WTC11 (cell line): ENCODE measurements around the gene SP2. TPM values are rescaled to one million over a fixed set of nuclear protein-coding genes. Genes with fewer than 3 reads are reported as not detected.

Source experiments
- ATAC-seq: fragments of 200-7000 bp; cut with Tn5 transposase; 2 replicates; pipeline ENCODE4 v1.10.0; 2021; ENCODE audit warnings: mild to moderate bottlenecking, moderate library complexity
- CTCF ChIA-PET: fragments of 300-600 bp; sonication (Branson Sonifier 250); formaldehyde crosslinking; loops from one replicate; lab custom pipeline; 2021; ENCODE audit warnings: antibody characterized with exemption; lab: Charles Lee
- POLR2A ChIA-PET: fragments of 350-600 bp; sonication (Branson Sonifier 250); formaldehyde crosslinking; loops from one replicate; lab custom pipeline; 2021; ENCODE audit warnings: antibody characterized with exemption; lab: Charles Lee
- DNase-seq: peaks from one replicate; pipeline ENCODE4 v3.0.0; 2021; ENCODE audit warnings: low spot score
- H3K27ac Mint-ChIP-seq: 2 replicates; pipeline ENCODE4 v1.8.0; 2021; ENCODE audit warnings: mixed read lengths
- H3K27me3 Mint-ChIP-seq: 2 replicates; pipeline ENCODE4 v1.8.0; 2021; ENCODE audit warnings: low read depth, mild to moderate bottlenecking, moderate library complexity, mixed read lengths
- H3K36me3 Mint-ChIP-seq: 2 replicates; pipeline ENCODE4 v1.8.0; 2021; ENCODE audit warnings: mixed read lengths
- H3K4me1 Mint-ChIP-seq: 2 replicates; pipeline ENCODE4 v1.8.0; 2022; ENCODE audit warnings: mixed read lengths
- H3K4me3 Mint-ChIP-seq: 2 replicates; pipeline ENCODE4 v1.8.0; 2021; ENCODE audit warnings: mild to moderate bottlenecking, moderate library complexity, mixed read lengths
- H3K9me3 Mint-ChIP-seq: 2 replicates; pipeline ENCODE4 v1.8.0; 2021; ENCODE audit warnings: mixed read lengths
- ELF4 ChIP-seq: sonication (generic); formaldehyde crosslinking; IDR thresholded peaks from 2 replicates; pipeline ENCODE4 v1.8.1; 2022; ENCODE audit warnings: low read depth, mild to moderate bottlenecking, moderate library complexity, missing genetic modification reagents
- ESRRA ChIP-seq: sonication (generic); formaldehyde crosslinking; IDR thresholded peaks from 2 replicates; pipeline ENCODE4 v1.8.1; 2022; ENCODE audit warnings: mild to moderate bottlenecking, missing genetic modification reagents, borderline replicate concordance
- ETV6 ChIP-seq: sonication (generic); formaldehyde crosslinking; IDR thresholded peaks from 2 replicates; pipeline ENCODE4 v1.8.1; 2022; ENCODE audit warnings: mild to moderate bottlenecking, missing genetic modification reagents
- JAZF1 ChIP-seq: fragments of 250-450 bp; sonication (Bioruptor Pico); IDR thresholded peaks from 2 replicates; pipeline ENCODE4 v1.9.0; 2021; ENCODE audit warnings: moderate library complexity, mild to moderate bottlenecking, inconsistent platforms
- JUN ChIP-seq: sonication (generic); formaldehyde crosslinking; IDR thresholded peaks from 2 replicates; pipeline ENCODE4 v1.8.0; 2023; ENCODE audit warnings: mild to moderate bottlenecking, missing genetic modification reagents
- NR1H2 ChIP-seq: sonication (generic); formaldehyde crosslinking; IDR thresholded peaks from 2 replicates; pipeline ENCODE4 v1.9.0; 2021; ENCODE audit warnings: mild to moderate bottlenecking, moderate library complexity, missing genetic modification reagents
- PRRX2 ChIP-seq: fragments of 250-450 bp; sonication (Bioruptor Pico); IDR thresholded peaks from 2 replicates; pipeline ENCODE4 v1.8.0; 2021; ENCODE audit warnings: mild to moderate bottlenecking
- RORB ChIP-seq: fragments of 250-450 bp; sonication (Bioruptor Pico); IDR thresholded peaks from 2 replicates; pipeline ENCODE4 v1.9.0; 2021; ENCODE audit warnings: mild to moderate bottlenecking
- SMAD4 ChIP-seq: sonication (generic); formaldehyde crosslinking; IDR thresholded peaks from 2 replicates; pipeline ENCODE4 v1.8.0; 2022; ENCODE audit warnings: mild to moderate bottlenecking, missing genetic modification reagents
- ZBTB21 ChIP-seq: sonication (generic); formaldehyde crosslinking; IDR thresholded peaks from 2 replicates; pipeline ENCODE4 v1.8.1; 2023; ENCODE audit warnings: mild to moderate bottlenecking, missing genetic modification reagents, borderline replicate concordance
- ZNF121 ChIP-seq: sonication (generic); formaldehyde crosslinking; IDR thresholded peaks from 2 replicates; pipeline ENCODE4 v1.8.0; 2023; ENCODE audit warnings: missing genetic modification reagents
- ZNF219 ChIP-seq: sonication (generic); formaldehyde crosslinking; IDR thresholded peaks from 2 replicates; pipeline ENCODE4 v1.8.0; 2023; ENCODE audit warnings: missing genetic modification reagents, mild to moderate bottlenecking, borderline replicate concordance
- ZNF232 ChIP-seq: sonication (generic); formaldehyde crosslinking; IDR thresholded peaks from 2 replicates; pipeline ENCODE4 v1.8.0; 2022; ENCODE audit warnings: mild to moderate bottlenecking, missing genetic modification reagents
- total RNA-seq: library from RNA; stranded (reverse); gene quantifications from 3 replicates; pipeline ENCODE4 v1.2.3, GENCODE V29; 2021
- TF ChIP-seq, protein P1 (sequence below): sonication (generic); formaldehyde crosslinking; IDR thresholded peaks from 2 replicates; pipeline ENCODE4 v1.8.0; 2023; ENCODE audit warnings: missing genetic modification reagents, mild to moderate bottlenecking, borderline replicate concordance
- TF ChIP-seq, protein P2 (sequence below): sonication (generic); formaldehyde crosslinking; IDR thresholded peaks from 2 replicates; pipeline ENCODE4 v1.8.0; 2022; ENCODE audit warnings: mild to moderate bottlenecking, missing genetic modification reagents
- TF ChIP-seq, protein P3 (sequence below): sonication (generic); formaldehyde crosslinking; IDR thresholded peaks from 2 replicates; pipeline ENCODE4 v1.8.1; 2023; ENCODE audit warnings: mild to moderate bottlenecking, missing genetic modification reagents, moderate library complexity
- TF ChIP-seq, protein P4 (sequence below): fragments of 250-450 bp; sonication (Bioruptor Pico); IDR thresholded peaks from 2 replicates; pipeline ENCODE4 v1.9.0; 2021; ENCODE audit warnings: moderate library complexity, mild to moderate bottlenecking, inconsistent platforms, borderline replicate concordance
- TF ChIP-seq, protein P5 (sequence below): sonication (generic); formaldehyde crosslinking; IDR thresholded peaks from 2 replicates; pipeline ENCODE4 v1.8.1; 2023; ENCODE audit warnings: mild to moderate bottlenecking, missing genetic modification reagents, borderline replicate concordance
- TF ChIP-seq, protein P6 (sequence below): fragments of 250-450 bp; sonication (Bioruptor Pico); IDR thresholded peaks from 2 replicates; pipeline ENCODE4 v1.9.0; 2021; ENCODE audit warnings: mild to moderate bottlenecking
- TF ChIP-seq, protein P7 (sequence below): sonication (generic); formaldehyde crosslinking; IDR thresholded peaks from 2 replicates; pipeline ENCODE4 v1.8.1; 2022; ENCODE audit warnings: missing genetic modification reagents, borderline replicate concordance

SP2 gene
- total RNA-seq, 1 experiment from 2014 or later = 9.9 TPM

DNA sequence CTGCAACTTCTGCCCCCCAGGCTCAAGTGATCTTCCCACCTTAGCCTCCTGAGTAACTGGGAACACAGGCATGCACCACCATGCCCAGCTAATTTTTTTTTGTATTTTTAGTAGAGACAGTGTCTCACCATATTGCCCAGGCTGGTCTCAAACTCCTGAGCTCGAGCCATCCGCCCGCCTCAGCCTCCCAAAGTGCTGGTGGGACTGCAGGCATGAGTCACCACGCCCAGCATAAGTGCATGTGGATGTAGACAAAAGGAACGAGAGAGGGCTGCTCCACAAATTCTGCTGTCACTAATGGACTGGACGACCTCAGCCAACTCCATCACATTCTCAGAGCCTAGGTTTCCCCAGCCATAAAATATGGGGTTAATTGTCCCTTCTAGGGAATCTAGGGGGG, 7.7 kb upstream of the SP2 start (continued):
- TF ChIP-seq, protein P1, sequence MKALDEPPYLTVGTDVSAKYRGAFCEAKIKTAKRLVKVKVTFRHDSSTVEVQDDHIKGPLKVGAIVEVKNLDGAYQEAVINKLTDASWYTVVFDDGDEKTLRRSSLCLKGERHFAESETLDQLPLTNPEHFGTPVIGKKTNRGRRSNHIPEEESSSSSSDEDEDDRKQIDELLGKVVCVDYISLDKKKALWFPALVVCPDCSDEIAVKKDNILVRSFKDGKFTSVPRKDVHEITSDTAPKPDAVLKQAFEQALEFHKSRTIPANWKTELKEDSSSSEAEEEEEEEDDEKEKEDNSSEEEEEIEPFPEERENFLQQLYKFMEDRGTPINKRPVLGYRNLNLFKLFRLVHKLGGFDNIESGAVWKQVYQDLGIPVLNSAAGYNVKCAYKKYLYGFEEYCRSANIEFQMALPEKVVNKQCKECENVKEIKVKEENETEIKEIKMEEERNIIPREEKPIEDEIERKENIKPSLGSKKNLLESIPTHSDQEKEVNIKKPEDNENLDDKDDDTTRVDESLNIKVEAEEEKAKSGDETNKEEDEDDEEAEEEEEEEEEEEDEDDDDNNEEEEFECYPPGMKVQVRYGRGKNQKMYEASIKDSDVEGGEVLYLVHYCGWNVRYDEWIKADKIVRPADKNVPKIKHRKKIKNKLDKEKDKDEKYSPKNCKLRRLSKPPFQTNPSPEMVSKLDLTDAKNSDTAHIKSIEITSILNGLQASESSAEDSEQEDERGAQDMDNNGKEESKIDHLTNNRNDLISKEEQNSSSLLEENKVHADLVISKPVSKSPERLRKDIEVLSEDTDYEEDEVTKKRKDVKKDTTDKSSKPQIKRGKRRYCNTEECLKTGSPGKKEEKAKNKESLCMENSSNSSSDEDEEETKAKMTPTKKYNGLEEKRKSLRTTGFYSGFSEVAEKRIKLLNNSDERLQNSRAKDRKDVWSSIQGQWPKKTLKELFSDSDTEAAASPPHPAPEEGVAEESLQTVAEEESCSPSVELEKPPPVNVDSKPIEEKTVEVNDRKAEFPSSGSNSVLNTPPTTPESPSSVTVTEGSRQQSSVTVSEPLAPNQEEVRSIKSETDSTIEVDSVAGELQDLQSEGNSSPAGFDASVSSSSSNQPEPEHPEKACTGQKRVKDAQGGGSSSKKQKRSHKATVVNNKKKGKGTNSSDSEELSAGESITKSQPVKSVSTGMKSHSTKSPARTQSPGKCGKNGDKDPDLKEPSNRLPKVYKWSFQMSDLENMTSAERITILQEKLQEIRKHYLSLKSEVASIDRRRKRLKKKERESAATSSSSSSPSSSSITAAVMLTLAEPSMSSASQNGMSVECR (CRISPR knock-in tag) = no peak
- TF ChIP-seq ZNF219 (CRISPR knock-in tag) = no peak
- no peak for TF ChIP-seq RORB (CRISPR knock-in tag)
- TF ChIP-seq, protein P2, sequence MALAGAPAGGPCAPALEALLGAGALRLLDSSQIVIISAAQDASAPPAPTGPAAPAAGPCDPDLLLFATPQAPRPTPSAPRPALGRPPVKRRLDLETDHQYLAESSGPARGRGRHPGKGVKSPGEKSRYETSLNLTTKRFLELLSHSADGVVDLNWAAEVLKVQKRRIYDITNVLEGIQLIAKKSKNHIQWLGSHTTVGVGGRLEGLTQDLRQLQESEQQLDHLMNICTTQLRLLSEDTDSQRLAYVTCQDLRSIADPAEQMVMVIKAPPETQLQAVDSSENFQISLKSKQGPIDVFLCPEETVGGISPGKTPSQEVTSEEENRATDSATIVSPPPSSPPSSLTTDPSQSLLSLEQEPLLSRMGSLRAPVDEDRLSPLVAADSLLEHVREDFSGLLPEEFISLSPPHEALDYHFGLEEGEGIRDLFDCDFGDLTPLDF (CRISPR knock-in tag) = no peak
- TF ChIP-seq PRRX2 (CRISPR knock-in tag) = no peak
- TF ChIP-seq JUN (CRISPR knock-in tag) = no peak
- TF ChIP-seq ZNF232 (CRISPR knock-in tag) = no peak
- no peak for TF ChIP-seq ZNF121 (CRISPR knock-in tag)
- TF ChIP-seq, protein P3, sequence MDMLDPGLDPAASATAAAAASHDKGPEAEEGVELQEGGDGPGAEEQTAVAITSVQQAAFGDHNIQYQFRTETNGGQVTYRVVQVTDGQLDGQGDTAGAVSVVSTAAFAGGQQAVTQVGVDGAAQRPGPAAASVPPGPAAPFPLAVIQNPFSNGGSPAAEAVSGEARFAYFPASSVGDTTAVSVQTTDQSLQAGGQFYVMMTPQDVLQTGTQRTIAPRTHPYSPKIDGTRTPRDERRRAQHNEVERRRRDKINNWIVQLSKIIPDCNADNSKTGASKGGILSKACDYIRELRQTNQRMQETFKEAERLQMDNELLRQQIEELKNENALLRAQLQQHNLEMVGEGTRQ (CRISPR knock-in tag) = no peak
- TF ChIP-seq, protein P4, sequence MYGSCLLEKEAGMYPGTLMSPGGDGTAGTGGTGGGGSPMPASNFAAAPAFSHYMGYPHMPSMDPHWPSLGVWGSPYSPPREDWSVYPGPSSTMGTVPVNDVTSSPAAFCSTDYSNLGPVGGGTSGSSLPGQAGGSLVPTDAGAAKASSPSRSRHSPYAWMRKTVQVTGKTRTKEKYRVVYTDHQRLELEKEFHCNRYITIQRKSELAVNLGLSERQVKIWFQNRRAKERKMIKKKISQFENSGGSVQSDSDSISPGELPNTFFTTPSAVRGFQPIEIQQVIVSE (CRISPR knock-in tag) = no peak
- no peak for TF ChIP-seq NR1H2 (CRISPR knock-in tag)
- no peak for TF ChIP-seq JAZF1 (CRISPR knock-in tag)

DNA sequence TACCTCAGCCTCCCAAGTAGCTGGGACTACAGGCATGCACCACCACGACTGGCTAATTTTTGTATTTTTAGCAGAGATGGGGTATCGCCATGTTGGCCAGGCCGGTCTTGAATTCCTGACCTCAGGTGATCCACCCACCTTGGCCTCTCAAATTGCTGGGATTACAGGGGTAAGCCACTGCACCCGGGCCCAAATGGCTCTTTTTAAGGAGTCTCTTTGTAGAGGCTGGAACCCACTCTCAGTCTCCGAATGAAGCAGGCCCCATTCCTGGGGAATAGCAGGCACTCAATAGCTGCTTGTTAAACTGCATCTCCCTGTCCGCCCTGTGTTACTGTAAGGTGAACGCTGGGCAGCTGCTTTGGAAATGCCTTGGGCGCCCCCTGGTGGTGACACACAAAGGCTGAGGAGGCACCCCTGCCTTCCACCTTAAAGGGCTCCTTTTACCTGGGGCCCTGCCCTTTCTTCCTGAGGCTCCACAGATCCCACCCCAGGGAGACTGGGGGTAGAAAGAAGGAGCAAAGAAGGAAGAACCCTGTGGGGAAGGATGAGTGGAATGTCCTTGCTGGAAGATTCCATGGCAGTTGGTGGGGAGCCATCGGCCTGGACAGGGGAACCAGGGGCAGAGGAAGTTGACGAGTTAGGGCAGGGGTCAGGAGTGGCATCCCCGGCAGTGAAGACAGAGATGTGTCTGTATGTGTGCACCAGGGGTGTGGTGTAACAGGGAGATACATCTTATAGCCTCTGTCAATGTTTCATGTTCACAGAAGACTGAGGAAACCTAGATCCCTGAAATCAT, 6.1 kb upstream of the SP2 start:
- H3K9me3 Mint-ChIP-seq = no peaks in the 10 kb centered on the region
- no peak overlapping the region for H3K4me3 Mint-ChIP-seq
- POLR2A ChIA-PET = interaction anchor here (0.6 to 1.3 kb wide), 4 partner anchors 8 to 136 kb away, joined by 3 to 8 read pairs (median 4); partner anchors contain the start of gene CDK5RAP3
- DNase-seq (peak; percentile 96), ATAC-seq (peak; percentile 96)
- H3K36me3 Mint-ChIP-seq = no peaks in the 10 kb centered on the region
- no peaks in the 10 kb centered on the region; the same call in 1 of the 2 replicates for H3K27me3 Mint-ChIP-seq
- H3K4me1 Mint-ChIP-seq = peaks cover 27% of the 10 kb centered on the region
- CTCF ChIA-PET = interaction anchor here (0.5 to 18.5 kb wide), 30 partner anchors 8 to 482 kb away, joined by 3 to 1122 read pairs (median 8); partner anchors contain the start of genes CDK5RAP3, LRRC46, MRPL10 and OSBPL7
- no peak overlapping the region for H3K27ac Mint-ChIP-seq
- TF ChIP-seq SMAD4 (CRISPR knock-in tag) (no peak), ESRRA (no peak), ELF4 (CRISPR knock-in tag) (no peak), ETV6 (CRISPR knock-in tag) (0 out of 2 replicates have a peak, but pooled peaks have one; percentile 62), ZBTB21 (no peak)
- TF ChIP-seq, protein P5, sequence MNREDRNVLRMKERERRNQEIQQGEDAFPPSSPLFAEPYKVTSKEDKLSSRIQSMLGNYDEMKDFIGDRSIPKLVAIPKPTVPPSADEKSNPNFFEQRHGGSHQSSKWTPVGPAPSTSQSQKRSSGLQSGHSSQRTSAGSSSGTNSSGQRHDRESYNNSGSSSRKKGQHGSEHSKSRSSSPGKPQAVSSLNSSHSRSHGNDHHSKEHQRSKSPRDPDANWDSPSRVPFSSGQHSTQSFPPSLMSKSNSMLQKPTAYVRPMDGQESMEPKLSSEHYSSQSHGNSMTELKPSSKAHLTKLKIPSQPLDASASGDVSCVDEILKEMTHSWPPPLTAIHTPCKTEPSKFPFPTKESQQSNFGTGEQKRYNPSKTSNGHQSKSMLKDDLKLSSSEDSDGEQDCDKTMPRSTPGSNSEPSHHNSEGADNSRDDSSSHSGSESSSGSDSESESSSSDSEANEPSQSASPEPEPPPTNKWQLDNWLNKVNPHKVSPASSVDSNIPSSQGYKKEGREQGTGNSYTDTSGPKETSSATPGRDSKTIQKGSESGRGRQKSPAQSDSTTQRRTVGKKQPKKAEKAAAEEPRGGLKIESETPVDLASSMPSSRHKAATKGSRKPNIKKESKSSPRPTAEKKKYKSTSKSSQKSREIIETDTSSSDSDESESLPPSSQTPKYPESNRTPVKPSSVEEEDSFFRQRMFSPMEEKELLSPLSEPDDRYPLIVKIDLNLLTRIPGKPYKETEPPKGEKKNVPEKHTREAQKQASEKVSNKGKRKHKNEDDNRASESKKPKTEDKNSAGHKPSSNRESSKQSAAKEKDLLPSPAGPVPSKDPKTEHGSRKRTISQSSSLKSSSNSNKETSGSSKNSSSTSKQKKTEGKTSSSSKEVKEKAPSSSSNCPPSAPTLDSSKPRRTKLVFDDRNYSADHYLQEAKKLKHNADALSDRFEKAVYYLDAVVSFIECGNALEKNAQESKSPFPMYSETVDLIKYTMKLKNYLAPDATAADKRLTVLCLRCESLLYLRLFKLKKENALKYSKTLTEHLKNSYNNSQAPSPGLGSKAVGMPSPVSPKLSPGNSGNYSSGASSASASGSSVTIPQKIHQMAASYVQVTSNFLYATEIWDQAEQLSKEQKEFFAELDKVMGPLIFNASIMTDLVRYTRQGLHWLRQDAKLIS (CRISPR knock-in tag) = no peak
- TF ChIP-seq, protein P6, sequence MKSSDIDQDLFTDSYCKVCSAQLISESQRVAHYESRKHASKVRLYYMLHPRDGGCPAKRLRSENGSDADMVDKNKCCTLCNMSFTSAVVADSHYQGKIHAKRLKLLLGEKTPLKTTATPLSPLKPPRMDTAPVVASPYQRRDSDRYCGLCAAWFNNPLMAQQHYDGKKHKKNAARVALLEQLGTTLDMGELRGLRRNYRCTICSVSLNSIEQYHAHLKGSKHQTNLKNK (CRISPR knock-in tag) = no peak
- TF ChIP-seq, protein P7, sequence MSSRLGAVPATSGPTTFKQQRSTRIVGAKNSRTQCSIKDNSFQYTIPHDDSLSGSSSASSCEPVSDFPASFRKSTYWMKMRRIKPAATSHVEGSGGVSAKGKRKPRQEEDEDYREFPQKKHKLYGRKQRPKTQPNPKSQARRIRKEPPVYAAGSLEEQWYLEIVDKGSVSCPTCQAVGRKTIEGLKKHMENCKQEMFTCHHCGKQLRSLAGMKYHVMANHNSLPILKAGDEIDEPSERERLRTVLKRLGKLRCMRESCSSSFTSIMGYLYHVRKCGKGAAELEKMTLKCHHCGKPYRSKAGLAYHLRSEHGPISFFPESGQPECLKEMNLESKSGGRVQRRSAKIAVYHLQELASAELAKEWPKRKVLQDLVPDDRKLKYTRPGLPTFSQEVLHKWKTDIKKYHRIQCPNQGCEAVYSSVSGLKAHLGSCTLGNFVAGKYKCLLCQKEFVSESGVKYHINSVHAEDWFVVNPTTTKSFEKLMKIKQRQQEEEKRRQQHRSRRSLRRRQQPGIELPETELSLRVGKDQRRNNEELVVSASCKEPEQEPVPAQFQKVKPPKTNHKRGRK = no peak
